Measurements from ENCODE around the gene POU5F1. TPM values are rescaled to one million over a fixed set of nuclear protein-coding genes. Genes with fewer than 3 reads are reported as not detected.
"Not testable (repeated sequence)": the region's sequence is repeated elsewhere in the genome, so short reads cannot be mapped to it uniquely, and the experiment has no call there.

POU5F1 gene
- total RNA-seq, 4 donors from 2014 or later, result 1.0 TPM; not detected in 3

DNA sequence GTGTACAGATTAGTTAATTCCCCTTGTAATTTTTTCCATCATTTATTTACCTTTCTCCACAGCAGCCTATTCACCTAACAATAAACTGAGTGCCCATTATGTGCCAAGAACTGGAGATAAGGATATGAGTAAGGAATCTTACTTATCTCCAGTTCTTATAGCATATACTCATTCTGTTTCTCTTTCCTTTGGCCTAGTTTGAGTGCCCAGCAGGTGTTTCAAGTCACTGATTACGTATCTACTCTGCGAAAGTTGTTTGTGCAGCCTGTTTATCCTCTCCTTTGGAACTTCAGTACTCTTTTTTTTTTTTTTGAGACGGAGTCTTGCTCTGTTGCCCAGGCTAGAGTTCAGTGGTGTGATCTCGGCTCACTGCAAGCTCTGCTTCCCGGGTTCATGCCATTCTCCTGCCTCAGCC, 17.3 kb upstream of the POU5F1 start:
- Histone ChIP-seq H3K4me1 (peaks cover 0 to 5% of the 10 kb centered on the region in 2 donors), H3K27me3 (no peaks in the 10 kb centered on the region), H3K4me3 (replicated peaks in 1 of 3) (no peak overlapping the region), H3K27ac (no peak overlapping the region), H3K9me3 (no peaks in the 10 kb centered on the region), H3K36me3 (no peaks in the 10 kb centered on the region)
- WGBS, 2 donors, result 49 to 64% methylated on average over 5 of the region's 5 CpGs
- TF ChIP-seq, protein P1, sequence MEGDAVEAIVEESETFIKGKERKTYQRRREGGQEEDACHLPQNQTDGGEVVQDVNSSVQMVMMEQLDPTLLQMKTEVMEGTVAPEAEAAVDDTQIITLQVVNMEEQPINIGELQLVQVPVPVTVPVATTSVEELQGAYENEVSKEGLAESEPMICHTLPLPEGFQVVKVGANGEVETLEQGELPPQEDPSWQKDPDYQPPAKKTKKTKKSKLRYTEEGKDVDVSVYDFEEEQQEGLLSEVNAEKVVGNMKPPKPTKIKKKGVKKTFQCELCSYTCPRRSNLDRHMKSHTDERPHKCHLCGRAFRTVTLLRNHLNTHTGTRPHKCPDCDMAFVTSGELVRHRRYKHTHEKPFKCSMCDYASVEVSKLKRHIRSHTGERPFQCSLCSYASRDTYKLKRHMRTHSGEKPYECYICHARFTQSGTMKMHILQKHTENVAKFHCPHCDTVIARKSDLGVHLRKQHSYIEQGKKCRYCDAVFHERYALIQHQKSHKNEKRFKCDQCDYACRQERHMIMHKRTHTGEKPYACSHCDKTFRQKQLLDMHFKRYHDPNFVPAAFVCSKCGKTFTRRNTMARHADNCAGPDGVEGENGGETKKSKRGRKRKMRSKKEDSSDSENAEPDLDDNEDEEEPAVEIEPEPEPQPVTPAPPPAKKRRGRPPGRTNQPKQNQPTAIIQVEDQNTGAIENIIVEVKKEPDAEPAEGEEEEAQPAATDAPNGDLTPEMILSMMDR (IDR thresholded peaks at IDR 0.05), result no peak
- TF ChIP-seq POLR2A (IDR thresholded peaks at IDR 0.05), result no peak
- no peak for DNase-seq
- intact Hi-C loops (cut with DNase I), result no loop called here

DNA sequence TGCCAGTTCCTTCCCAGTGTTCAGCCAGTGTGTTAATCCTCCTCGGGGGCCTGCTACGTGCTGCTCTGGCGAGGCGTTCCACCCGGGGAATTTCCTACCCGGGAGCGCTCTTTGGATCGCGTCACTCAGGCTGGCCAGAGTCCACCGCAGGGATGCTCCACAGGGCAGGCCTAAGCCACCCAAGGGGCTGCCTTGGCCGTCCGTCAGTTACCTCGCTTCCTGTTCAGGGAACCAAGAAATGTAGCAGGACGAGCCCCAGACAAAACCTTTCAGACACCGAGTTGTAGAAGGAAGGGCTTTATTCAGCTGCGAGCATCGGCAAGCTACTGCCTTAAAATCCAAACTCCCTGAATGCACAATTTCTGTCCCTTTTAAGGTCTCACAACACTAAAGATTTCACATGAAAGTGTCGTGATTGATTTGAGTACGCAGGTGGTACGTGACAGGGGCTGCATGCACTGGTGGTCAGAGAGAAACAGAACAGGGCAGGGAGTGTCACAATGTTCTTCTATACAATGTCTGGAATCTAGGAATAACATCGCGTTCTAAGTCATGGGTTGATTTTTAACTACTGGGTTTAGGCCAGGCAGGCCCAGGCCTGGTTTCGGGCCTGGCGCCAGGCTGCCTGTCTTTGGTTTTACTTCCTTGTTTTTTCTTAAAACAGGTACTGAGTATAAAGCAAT, 15.7 kb upstream of the POU5F1 start:
- Histone ChIP-seq H3K9me3 (no peaks in the 10 kb centered on the region), H3K36me3 (no peaks in the 10 kb centered on the region), H3K27ac (peak overlapping the region; percentile 56 to 68 (median 66)), H3K4me1 (peaks cover 0 to 5% of the 10 kb centered on the region in 2 donors), H3K4me3 (replicated peaks in 1 of 3) (no peak overlapping the region), H3K27me3 (no peaks in the 10 kb centered on the region)
- intact Hi-C loops (cut with DNase I), result no loop called here
- TF ChIP-seq, protein P1 (IDR thresholded peaks at IDR 0.05), result no peak
- TF ChIP-seq POLR2A (IDR thresholded peaks at IDR 0.05), result no peak
- 69 to 83% methylated on average over 19 to 24 of the region's 24 CpGs for WGBS, 2 donors
- peak in 1 of 2 donors; percentile 31 for DNase-seq

DNA sequence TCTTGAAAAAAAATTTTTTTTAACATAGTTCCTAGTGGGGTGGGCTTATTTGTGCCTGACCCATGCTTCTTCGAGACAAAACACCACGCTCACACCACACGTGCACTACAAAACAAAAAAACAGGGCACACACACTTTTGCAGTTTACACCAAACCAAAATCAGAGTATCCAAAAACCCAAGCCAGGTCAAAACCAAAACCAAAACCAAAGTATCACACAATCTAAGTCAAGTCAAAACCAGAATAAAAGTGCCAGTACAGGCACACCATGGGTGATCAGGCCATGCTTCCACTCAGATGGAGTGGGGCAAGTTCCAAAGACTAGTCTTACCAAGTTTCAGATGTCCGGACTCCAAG, 15.2 kb upstream of the POU5F1 start:
- H3K27me3 ChIP-seq; H3K36me3 ChIP-seq; DNase-seq; intact Hi-C loops (cut with DNase I); H3K4me3 ChIP-seq (replicated peaks in 1 of 3); H3K9me3 ChIP-seq; H3K4me1 ChIP-seq: not testable (repeated sequence)
- 64 to 85% methylated on average over 4 of the region's 4 CpGs for WGBS, 2 donors
- peak overlapping the region; percentile 56 to 68 (median 66) for H3K27ac ChIP-seq

DNA sequence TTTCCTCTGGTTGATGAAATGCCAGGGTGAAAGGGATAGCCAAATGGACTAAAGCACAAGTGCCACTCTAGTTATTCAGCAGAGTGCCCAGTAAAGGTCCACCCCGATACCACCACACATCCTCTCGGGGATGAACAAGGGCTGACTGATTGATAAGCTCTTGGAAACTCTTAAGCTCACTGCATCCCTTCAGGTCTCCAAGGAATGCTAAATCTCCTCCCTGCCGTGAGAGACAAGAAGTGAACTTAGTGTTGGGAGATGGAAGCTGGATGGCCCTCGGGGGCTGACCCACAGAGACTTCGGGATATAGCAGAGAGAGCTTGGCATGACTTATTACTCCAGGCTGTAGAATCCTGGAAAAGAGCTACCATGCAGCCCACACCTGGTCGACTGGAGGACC, 13.4 kb upstream of the POU5F1 start:
- H3K9me3 ChIP-seq; H3K4me3 ChIP-seq (replicated peaks in 1 of 3); intact Hi-C loops (cut with DNase I); H3K27me3 ChIP-seq; H3K27ac ChIP-seq; H3K4me1 ChIP-seq; H3K36me3 ChIP-seq; DNase-seq: not testable (repeated sequence)
- 64 to 74% methylated on average over 6 of the region's 6 CpGs for WGBS, 2 donors

DNA sequence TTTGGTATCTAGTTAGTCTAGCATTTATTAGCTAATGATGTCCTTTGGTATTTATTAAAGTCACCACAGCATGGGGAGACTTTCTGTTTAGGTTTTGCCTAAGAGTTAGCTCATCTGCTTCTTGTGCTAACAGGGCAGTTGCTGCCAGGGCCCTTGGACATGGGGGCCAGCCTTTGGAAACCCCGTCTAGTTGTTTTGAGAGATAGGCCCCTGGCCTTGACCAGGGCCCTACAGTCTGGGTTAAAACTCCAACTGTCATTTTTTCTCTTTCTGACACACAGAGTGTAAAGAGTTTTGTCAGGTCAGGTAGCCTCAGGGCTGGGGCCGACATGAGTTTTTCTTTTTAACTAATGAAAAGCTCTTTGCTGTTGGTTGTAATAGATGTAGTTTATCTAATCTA, 12.8 kb upstream of the POU5F1 start:
- intact Hi-C loops (cut with DNase I); H3K4me3 ChIP-seq (replicated peaks in 1 of 3); H3K9me3 ChIP-seq; H3K27me3 ChIP-seq; H3K4me1 ChIP-seq; H3K36me3 ChIP-seq; H3K27ac ChIP-seq; DNase-seq: not testable (repeated sequence)
- WGBS, 2 donors, result 48 to 93% methylated on average over 2 of the region's 2 CpGs

DNA sequence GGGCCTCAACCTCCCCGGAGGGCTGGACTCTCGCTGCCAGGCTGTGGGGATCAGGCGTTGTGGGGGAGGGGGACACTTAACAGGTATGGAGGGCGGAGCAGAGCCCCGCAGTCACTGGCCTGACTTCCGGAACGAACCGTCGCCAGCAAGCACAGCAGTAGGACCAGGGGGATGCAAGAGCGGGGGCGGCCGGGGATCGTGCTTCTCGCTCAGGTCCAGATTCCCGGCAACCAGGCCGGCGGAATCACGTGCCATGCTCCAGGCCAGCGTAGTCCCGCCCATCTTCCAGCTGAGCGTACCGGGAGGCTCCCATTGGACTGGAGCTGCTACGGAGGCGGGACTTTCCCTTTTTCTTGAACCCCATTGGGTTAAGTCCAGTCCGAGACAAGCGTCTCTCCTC, 10.0 kb upstream of the POU5F1 start:
- H3K36me3 ChIP-seq, result no peaks in the 10 kb centered on the region
- peak overlapping the region in 1 of 3 donors; percentile 51 for H3K4me3 ChIP-seq (replicated peaks in 1 of 3)
- H3K4me1 ChIP-seq, result no peaks in the 10 kb centered on the region
- no peak overlapping the region for H3K27ac ChIP-seq
- DNase-seq, result peak; percentile 58 to 92
- TF ChIP-seq POLR2A (IDR thresholded peaks at IDR 0.05), result peak in 1 of 2 donors; percentile 32
- TF ChIP-seq, protein P1 (IDR thresholded peaks at IDR 0.05), result no peak
- 19 to 74% methylated on average over 15 to 19 of the region's 26 CpGs for WGBS, 2 donors
- intact Hi-C loops (cut with DNase I), result no loop called here
- H3K9me3 ChIP-seq, result no peaks in the 10 kb centered on the region
- no peaks in the 10 kb centered on the region for H3K27me3 ChIP-seq
